Kidney (tissue), 14 donors: ENCODE measurements around the gene MCF2L. TPM values are rescaled to one million over a fixed set of nuclear protein-coding genes. Genes with fewer than 3 reads are reported as not detected.

Experiments used
- DNase-seq, 5 donors: peaks; one replicate each; pipeline ENCODE4 v3.0.0-alpha.2; 2013 to 2020
- FAIRE-seq: peaks from 2 replicates; lab custom pipeline; 2012; peaks lifted over from hg19 to GRCh38; lab: Jason Lieb, UNC
- H3K27ac ChIP-seq, 2 donors: one replicate each; pipeline ENCODE4 v1.7.0; 2013; ENCODE audit warnings: low read depth in 2 of 2, low read length in 2 of 2, inconsistent platforms in 1 of 2
- H3K27me3 ChIP-seq: one replicate; pipeline ENCODE4 v1.7.1; 2013; ENCODE audit warnings: low read length, inconsistent platforms; ENCODE audit not compliant: control insufficient read depth, insufficient read depth
- H3K36me3 ChIP-seq, 3 donors: one replicate each; pipeline versions ENCODE4 v1.7.0 to v1.7.1; 2013; ENCODE audit warnings: low read length in 3 of 3, control low read depth in 1 of 3, inconsistent platforms in 1 of 3; ENCODE audit not compliant: insufficient read depth in 3 of 3, control insufficient read depth in 2 of 3
- H3K4me1 ChIP-seq, 3 donors: one replicate each; pipeline versions ENCODE4 v1.7.0 to v1.7.1; 2013; ENCODE audit warnings: low read length in 3 of 3, inconsistent platforms in 1 of 3, low read depth in 1 of 3; ENCODE audit not compliant: control insufficient read depth in 2 of 3, insufficient read depth in 2 of 3
- H3K4me3 ChIP-seq, 3 donors: one replicate each; pipeline versions ENCODE4 v1.7.0 to v1.8.1; 2013; ENCODE audit warnings: low read length in 3 of 3, control low read depth in 1 of 3, inconsistent platforms in 1 of 3
- H3K9ac ChIP-seq, 3 donors: one replicate each; pipeline versions ENCODE4 v1.7.0 to v1.7.1; 2013; ENCODE audit warnings: low read length in 3 of 3, control low read depth in 1 of 3, inconsistent platforms in 1 of 3
- H3K9me3 ChIP-seq, 3 donors: one replicate each; pipeline versions ENCODE4 v1.7.0 to v1.7.1; 2013; ENCODE audit warnings: low read length in 3 of 3, control low read depth in 1 of 3, inconsistent platforms in 1 of 3; ENCODE audit not compliant: control insufficient read depth in 2 of 3, insufficient read depth in 1 of 3
- CTCF ChIP-seq: IDR thresholded peaks from 3 replicates; pipeline ENCODE4 v1.5.1; 2012; ENCODE audit warnings: mild to moderate bottlenecking, moderate library complexity, borderline replicate concordance; ENCODE audit not compliant: insufficient read depth; ENCODE audit errors: extremely low read depth
- intact Hi-C: fragments of 100-400 bp; cut with DNase I; formaldehyde crosslinking; loops from one replicate; pipeline ENCODE4 v1.11.1; 2022
- polyA plus RNA-seq: library from polyadenylated mRNA; stranded (reverse); fragments of 350-450 nt; fragmentation: Illumina TruSeq; extraction: RNeasy Lipid Tissue Mini Kit (QIAGEN cat#74804); gene quantifications from one replicate; pipeline ENCODE4 v1.2.3, GENCODE V29; 2014; ENCODE audit warnings: low read depth, low replicate concordance; ENCODE audit not compliant: insufficient read depth
- total RNA-seq: library from RNA; stranded (reverse); fragmentation: NEBNext Ultra II Directional; extraction: Animal tissue kit (Norgen Biotek cat#: 25700); gene quantifications from one replicate; pipeline ENCODE4 v1.2.1, GENCODE V29; 2021
- donor health status: control.
- donor health status: control.
- donor health status: control.
- donor health status: control.
- donor health status: control.
- donor health status: DM: yes; HTN: yes; CAD: no.
- donor health status: Normal renal cell carcinoma (clear cell type).

Gene MCF2L
- total and polyA plus RNA-seq, 2 donors from 2014 or later = 12.1 to 61.9 TPM

DNA sequence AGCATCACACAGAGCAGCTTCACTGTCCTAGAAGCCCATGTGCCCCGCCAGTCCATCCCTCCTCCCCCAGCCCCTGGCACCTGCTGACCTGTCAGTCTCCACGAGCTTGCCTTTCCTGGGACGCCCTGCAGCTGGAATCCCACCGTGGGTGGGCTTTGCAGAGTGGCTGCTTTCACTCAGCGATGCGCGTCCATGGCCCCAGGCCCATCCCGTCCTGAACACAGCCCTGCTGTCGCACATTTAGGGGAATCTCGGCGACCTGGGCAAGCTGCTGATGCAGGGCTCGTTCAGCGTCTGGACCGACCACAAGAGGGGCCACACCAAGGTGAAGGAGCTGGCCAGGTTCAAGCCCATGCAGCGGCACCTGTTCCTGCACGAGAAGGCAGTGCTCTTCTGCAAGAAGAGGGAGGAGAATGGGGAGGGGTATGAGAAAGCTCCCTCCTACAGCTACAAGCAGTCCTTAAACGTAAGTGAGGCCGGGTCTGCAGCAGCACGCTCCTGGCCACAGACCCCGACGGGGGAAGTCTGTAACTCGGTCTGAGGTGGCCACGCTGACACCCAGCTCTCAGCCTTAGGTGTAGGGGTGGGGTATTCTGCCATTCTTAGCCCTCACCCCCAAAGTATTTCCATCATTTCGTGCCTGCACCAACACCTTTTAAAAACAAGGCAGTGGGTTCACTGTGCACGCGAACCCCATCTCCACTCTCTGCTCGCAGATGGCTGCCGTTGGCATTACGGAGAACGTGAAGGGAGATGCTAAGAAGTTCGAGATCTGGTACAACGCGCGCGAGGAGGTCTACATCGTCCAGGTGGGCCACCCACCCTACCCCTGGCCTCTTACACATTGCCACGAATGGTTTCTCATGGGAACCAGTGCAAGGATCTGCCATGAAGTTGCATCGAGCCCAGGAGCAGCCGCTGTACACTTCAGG is 118.2 kb downstream of the MCF2L start:
- no peak for TF ChIP-seq CTCF
- intact Hi-C loops = no loop called here
- H3K27me3 ChIP-seq = no peaks in the 10 kb centered on the region
- H3K36me3 ChIP-seq = peaks cover 0 to 28% (median 16%) of the 10 kb centered on the region in 3 donors
- no peak overlapping the region for H3K27ac ChIP-seq
- no peak for FAIRE-seq
- H3K9me3 ChIP-seq = no peaks in the 10 kb centered on the region
- no peaks in the 10 kb centered on the region for H3K4me1 ChIP-seq
- no peak overlapping the region for H3K9ac ChIP-seq
- H3K4me3 ChIP-seq = no peak overlapping the region
- peak in 1 of 5 donors; percentile 53 for DNase-seq

- Histone ChIP-seq H3K27ac (no peak overlapping the region), H3K9ac (no peak overlapping the region), H3K9me3 (no peaks in the 10 kb centered on the region), H3K27me3 (no peaks in the 10 kb centered on the region), H3K36me3 (peaks cover 0 to 28% (median 16%) of the 10 kb centered on the region in 3 donors), H3K4me1 (no peaks in the 10 kb centered on the region), H3K4me3 (no peak overlapping the region)
- intact Hi-C loops = no loop called here
- FAIRE-seq = no peak
- DNase-seq = peak in 1 of 5 donors; percentile 57
- no peak for TF ChIP-seq CTCF
Measured at GRCh38 chr13:113087923-113088690, 119.1 kb downstream of the MCF2L start.

GRCh38 chr13:113088691-113089020 is 119.6 kb downstream of the MCF2L start:
- H3K9me3 ChIP-seq = no peaks in the 10 kb centered on the region
- intact Hi-C loops = no loop called here
- H3K27ac ChIP-seq = no peak overlapping the region
- H3K9ac ChIP-seq = no peak overlapping the region
- H3K27me3 ChIP-seq = no peaks in the 10 kb centered on the region
- no peak for TF ChIP-seq CTCF
- FAIRE-seq (no peak), DNase-seq (peak in 1 of 5 donors; percentile 57)
- peaks cover 0 to 28% (median 16%) of the 10 kb centered on the region in 3 donors for H3K36me3 ChIP-seq
- no peaks in the 10 kb centered on the region for H3K4me1 ChIP-seq
- H3K4me3 ChIP-seq = no peak overlapping the region
